HG02852 (cell line): ENCODE data around the gene OLFM3.

Experiments used
- ATAC-seq: cut with Tn5 transposase; IDR thresholded peaks from one replicate; pipeline ENCODE4 v1.9.1; 2021; ENCODE audit warnings: mild to moderate bottlenecking, moderate library complexity; ENCODE audit not compliant: unreplicated experiment

Gene OLFM3

DNA sequence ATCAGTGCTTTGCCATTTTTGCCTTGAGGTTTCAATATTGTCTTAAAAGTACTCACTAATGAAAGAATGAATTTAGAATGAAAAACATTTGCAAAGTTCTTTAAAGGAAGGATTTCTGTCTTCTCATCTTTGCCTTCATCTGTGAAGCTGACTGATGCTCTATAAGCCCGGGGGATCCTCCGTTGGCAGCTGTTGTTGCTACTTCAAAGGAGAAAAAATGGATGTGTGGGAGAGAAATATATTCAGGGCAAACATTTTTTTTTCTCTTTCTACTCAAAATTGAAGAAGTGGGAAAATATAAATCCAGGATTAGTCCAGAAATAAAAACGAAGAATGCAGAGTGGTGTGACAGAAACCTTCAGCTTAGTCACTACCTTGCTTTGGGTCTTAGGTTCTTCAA is 142.5 kb downstream of the OLFM3 start:
- ATAC-seq, result no peak

DNA sequence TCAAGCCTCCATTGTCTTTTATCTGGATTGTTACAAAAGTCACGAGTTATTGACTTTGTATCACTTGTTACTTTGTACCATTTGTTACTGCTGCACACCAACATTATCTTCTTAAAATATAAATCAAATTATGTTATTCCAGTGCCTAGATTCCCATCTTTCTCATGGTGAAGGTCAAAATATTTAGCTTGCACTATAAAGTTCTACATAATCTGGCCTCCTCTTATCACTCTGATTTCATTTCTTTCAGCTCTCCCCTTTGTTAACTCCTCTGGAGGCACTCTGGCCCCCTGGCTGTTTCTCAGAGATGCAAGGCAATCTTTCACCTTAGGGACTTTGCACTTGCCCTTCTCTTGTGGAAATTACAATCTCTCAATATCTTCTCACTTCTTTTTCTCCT is 143.8 kb downstream of the OLFM3 start:
- ATAC-seq, result no peak

DNA sequence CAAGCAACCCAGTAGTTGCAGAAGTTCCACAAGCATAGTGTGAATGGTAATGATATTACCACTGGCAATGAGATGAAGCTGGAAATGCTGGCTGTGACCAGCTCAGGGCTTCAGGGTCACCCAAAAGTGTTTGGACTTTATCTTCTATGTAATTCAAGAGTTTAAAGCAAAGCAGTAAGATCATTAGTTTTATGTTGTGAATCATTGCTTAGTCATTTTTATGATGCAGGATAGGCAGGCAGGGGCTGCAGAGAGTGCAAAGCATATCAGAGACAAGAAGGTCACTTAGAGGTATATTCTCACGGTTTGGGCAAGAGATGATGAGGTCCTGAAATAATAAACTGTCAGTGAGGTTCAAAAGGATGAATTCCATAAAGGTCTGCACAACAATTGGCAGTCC is 147.4 kb downstream of the OLFM3 start:
- no peak for ATAC-seq

DNA sequence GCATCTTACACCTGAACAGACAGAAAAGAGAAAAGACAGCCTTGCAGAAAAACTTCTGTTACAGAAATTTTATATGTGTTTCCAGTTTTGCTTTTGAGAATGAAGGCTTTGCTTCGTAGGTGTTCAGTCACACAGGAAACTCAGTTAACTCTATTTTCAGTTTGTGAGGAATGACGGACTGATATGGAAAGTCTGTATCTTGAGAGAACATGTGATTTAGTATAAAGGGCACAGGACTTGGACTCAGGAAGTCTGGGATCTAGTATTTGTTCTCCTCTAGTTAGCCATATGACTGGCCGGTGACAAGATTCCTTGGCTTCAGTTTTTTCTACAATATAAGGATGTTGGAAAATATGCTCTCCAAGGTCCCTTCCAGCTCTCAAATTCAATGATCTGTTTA is 149.1 kb downstream of the OLFM3 start:
- no peak for ATAC-seq

DNA sequence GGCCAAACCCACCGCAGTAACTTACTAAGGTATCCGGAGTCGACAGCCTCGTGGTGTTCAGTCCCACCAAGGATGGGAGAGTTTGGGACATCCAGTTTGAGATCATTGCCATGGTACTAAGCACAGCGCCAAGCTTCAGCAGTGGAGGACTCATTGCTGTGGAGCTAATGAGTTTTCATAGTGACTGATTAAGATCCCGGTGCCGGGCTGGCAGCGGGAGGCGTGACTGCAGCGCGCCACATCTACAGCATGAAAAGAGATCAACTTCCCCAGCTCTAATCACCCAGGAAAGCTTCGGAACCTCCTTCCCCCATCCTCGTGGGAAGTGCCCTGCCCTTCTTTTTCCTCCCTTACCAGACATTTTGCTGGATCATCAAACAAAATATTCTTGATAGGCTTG is 149.9 kb downstream of the OLFM3 start:
- ATAC-seq, result no peak

- no peak for ATAC-seq
Observed at GRCh38 chr1:101843160-101843559, 153.6 kb downstream of the OLFM3 start.

- no peak for ATAC-seq
Observed at GRCh38 chr1:101841824-101842223, 154.9 kb downstream of the OLFM3 start.

DNA sequence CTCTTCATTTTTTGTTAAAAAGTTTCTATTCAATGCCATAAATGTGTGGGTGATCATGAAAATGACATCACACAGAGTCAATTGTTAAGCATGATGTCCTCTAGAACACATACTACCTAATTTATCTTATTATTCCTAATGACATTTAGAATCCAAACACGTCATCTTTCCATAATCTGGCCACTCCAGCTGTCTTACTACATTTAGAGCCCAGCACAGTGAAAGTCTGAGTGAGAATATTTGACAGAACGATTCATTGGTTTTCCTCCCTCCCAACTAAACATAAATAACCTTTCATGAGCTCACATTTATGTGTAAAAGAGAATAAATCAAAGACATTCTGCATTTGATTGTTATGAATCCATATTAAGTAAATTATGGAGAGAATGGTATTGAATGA is 160.7 kb downstream of the OLFM3 start:
- ATAC-seq, result no peak

DNA sequence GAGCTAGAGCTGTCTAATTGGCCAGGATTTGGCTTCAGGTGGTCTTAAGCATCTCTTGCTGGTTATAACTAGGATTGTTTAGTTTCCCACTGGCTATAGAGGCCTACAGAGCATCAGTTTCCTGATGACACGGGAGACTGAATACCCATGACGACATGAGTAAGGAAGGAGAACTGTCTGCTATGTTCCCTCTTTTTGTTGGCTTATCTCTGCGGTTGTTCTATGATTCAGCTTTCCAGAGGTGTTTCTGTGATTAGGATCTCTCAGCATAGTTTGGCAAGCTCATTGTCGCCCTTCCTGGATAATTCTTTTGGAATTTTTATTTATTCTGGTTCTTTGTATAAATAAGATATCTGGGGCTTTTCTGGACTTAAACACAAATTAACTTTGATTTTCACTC is 163.4 kb downstream of the OLFM3 start:
- ATAC-seq, result no peak

GRCh38 chr1:101826416-101826815 is 170.3 kb downstream of the OLFM3 start:
- ATAC-seq, result no peak

- no peak for ATAC-seq
Observed at GRCh38 chr1:101820071-101820470, 176.7 kb downstream of the OLFM3 start.

DNA sequence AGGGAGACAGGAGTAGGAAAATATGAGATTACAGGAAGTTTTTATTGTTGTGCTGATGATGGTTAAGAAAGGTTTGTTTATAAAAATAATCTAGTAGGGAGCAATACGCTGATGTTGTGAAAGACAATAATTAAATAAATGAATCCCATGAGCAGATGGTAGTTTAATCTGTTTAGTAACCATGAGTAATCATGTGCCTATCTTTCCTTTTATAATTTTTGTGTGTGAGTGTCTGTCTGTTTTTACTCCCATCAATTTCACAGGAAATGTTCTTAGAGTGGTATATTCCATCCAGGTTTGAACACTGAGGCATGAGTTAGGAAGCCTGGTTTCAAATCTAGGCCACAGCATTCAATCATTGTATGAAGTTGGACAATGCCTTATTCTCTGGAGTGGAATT is 180.5 kb downstream of the OLFM3 start:
- ATAC-seq, result no peak

GRCh38 chr1:101798417-101798816 is 198.3 kb downstream of the OLFM3 start:
- no peak for ATAC-seq

DNA sequence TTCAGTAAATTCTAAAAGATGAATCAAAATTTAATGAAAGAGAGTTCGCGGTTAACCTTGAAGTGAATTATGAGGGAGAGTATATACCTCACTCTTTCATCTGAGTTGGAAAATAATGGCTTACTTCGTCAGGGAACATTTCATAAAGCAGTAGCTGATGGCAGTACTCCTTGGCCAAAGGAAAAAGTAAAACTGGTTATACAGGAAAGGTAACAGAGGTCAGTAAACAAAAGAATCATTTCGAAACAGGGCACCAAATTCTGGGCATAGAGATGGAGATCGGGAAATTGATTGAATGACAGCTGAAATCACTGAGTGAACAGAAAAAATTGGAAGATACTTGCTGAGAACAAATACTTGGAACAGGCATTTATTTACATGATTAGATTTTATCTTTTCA is 199.0 kb downstream of the OLFM3 start:
- ATAC-seq, result no peak

DNA sequence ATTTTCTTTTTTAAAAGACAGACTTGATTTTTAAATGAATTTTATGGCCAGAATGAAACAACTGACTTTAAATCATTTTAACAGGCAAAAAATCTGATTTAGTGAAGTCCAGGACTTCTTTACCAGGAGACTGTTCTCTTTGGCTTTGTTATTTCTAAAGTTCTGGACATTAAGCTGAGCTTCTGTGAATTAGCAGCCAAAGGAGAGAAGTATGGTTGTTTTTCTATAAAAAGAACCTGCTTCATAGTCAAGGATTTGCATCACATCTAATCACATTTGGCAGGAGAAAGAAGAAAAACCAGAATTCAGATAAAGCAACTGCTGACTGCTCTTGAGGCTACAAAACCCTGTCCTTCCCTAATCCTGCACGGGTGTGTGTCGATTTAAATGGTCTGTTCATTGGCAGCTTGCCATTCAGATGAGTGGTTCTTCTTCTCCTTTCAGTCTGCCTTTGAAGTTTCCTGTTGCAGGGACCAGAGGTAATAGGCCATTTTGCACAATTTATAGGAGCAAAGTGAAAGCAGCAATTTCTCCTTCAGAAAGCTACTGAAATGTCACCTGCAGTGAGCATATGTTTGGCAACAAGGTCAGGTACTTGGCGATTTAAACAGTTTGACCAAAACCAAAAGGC is 215.4 kb downstream of the OLFM3 start:
- ATAC-seq, result no peak

DNA sequence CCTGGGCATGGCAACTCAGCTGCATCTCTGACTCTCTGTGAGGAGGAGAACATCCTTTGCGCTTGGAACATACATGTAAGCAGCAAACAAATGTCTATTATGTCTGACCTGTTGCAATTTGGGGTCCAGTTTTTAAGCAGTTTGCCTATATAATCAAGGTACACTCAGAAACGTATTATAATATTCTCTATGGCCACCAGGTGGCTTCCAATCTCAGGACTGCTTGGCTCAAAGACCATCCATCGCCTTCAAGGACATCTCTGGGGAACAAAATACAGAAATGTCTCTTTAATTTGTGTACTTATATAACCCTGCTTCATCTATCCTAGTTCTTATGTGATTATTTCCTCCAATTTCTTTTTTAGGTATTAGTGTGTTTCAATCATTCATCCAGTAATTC is 227.2 kb downstream of the OLFM3 start:
- ATAC-seq, result peak; percentile 74

- no peak for ATAC-seq
Observed at GRCh38 chr1:101757985-101758384, 238.7 kb downstream of the OLFM3 start.

DNA sequence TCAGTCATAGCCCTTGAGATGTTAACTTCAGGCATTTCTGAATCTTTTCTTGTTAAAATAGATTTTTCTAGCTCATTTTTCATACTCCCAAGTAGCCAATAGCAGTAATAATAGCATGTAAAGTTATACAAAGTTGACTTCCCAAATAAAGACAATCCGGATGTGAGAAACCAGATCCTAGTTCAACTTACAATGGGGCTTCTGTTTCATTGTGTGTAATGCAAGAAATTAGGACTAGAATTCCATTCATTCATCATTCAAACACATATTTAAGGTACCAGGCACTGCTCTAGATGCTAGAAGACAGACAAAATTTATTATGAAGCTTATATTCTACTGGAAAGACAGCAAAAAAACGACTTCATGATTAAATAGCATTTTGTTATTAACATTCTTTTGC is 240.3 kb downstream of the OLFM3 start:
- no peak for ATAC-seq
